Right lobe of liver (tissue), 4 donors: ENCODE results near the gene SYT6.

Experiments used
- POLR2A ChIP-seq: fragments of 450-650 bp; IDR thresholded peaks from one replicate; pipeline ENCODE4 v1.6.1; 2017; ENCODE audit warnings: antibody characterized with exemption, mild to moderate bottlenecking
- TF ChIP-seq, protein P1 (sequence below), 4 donors: fragments of 200-600 bp in 3 of 4; fragments of 450-650 bp in 1 of 4; IDR thresholded peaks; one replicate each; pipeline versions ENCODE4 v1.5.1 to v1.8.0; 2016 to 2022; ENCODE audit warnings: antibody characterized with exemption in 4 of 4, mild to moderate bottlenecking in 2 of 4
- donor health status: DM: no; HTN: no; CAD: no.
- donor health status: DM: no; HTN: no; CAD: no.
- donor health status: DM: no; HTN: yes; CAD: no.

DNA sequence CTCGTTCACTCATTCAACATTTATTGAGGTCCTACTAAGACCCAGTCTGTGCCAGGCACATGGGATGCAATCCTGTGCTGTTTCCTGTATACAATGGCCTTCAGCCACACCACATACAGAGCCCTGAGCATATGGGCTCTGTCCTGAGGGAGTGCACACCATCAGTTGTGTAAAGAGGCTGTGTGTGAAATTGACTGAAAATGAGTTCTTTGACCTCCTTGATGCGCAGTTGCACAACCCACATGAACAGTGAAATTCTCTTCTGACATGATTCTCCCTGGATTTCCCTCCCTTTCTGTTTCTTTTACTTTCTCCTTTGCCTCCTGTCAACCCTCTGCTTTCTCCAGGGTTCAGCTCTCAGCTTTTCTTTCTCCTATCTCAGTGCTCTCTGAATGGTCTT, 6.3 kb upstream of the SYT6 start:
- TF ChIP-seq, protein P1, sequence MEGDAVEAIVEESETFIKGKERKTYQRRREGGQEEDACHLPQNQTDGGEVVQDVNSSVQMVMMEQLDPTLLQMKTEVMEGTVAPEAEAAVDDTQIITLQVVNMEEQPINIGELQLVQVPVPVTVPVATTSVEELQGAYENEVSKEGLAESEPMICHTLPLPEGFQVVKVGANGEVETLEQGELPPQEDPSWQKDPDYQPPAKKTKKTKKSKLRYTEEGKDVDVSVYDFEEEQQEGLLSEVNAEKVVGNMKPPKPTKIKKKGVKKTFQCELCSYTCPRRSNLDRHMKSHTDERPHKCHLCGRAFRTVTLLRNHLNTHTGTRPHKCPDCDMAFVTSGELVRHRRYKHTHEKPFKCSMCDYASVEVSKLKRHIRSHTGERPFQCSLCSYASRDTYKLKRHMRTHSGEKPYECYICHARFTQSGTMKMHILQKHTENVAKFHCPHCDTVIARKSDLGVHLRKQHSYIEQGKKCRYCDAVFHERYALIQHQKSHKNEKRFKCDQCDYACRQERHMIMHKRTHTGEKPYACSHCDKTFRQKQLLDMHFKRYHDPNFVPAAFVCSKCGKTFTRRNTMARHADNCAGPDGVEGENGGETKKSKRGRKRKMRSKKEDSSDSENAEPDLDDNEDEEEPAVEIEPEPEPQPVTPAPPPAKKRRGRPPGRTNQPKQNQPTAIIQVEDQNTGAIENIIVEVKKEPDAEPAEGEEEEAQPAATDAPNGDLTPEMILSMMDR (IDR thresholded peaks at IDR 0.05), result no peak
- TF ChIP-seq POLR2A, result no peak
